Mesenchymal stem cell (in vitro differentiated cells and primary cell): ENCODE measurements around the gene MED12L.

ENCODE experiments used
- DNase-seq: peaks from one replicate; pipeline ENCODE4 v3.0.0-alpha.2; 2013
- H2AFZ ChIP-seq: one replicate; pipeline ENCODE4 v1.6.1; 2013; ENCODE audit warnings: low read depth, mild to moderate bottlenecking, control low read depth, inconsistent platforms, low read length, moderate library complexity
- H2AK5ac ChIP-seq: 2 replicates; pipeline ENCODE4 v1.6.1; 2013; ENCODE audit warnings: low read length, moderate library complexity, mild to moderate bottlenecking, inconsistent platforms; ENCODE audit not compliant: severe bottlenecking
- H2BK120ac ChIP-seq: one replicate; pipeline ENCODE4 v1.6.1; 2013; ENCODE audit warnings: low read depth, mild to moderate bottlenecking, inconsistent platforms, low read length, moderate library complexity
- H2BK12ac ChIP-seq, 2 experiments: one replicate each; pipeline ENCODE4 v1.6.1; 2013; ENCODE audit warnings: inconsistent platforms in 2 of 2, low read length in 2 of 2, mild to moderate bottlenecking in 2 of 2, moderate library complexity in 2 of 2, control low read depth in 1 of 2
- H2BK15ac ChIP-seq: one replicate; pipeline ENCODE4 v1.6.1; 2013; ENCODE audit warnings: mild to moderate bottlenecking, low read depth, inconsistent platforms; ENCODE audit not compliant: poor library complexity, severe bottlenecking
- H2BK5ac ChIP-seq: 2 replicates; pipeline ENCODE4 v1.6.1; 2013; ENCODE audit warnings: low read depth, mild to moderate bottlenecking, low read length, control low read depth, inconsistent platforms; ENCODE audit not compliant: poor library complexity, severe bottlenecking
- H3K14ac ChIP-seq, 2 experiments: one replicate each; pipeline ENCODE4 v1.6.1; 2013; ENCODE audit warnings: inconsistent platforms in 2 of 2, low read length in 2 of 2, control low read depth in 1 of 2, mild to moderate bottlenecking in 1 of 2, moderate library complexity in 1 of 2
- H3K18ac ChIP-seq, 2 experiments: one replicate each; pipeline ENCODE4 v1.6.1; 2013; ENCODE audit warnings: inconsistent platforms in 2 of 2, low read length in 2 of 2, control low read depth in 1 of 2, low read depth in 1 of 2, mild to moderate bottlenecking in 1 of 2
- H3K23ac ChIP-seq, 2 experiments: one replicate each; pipeline ENCODE4 v1.6.1; 2013; ENCODE audit warnings: inconsistent platforms in 2 of 2, low read length in 2 of 2, mild to moderate bottlenecking in 2 of 2, moderate library complexity in 2 of 2, control low read depth in 1 of 2
- H3K27ac ChIP-seq: 2 replicates; pipeline ENCODE4 v1.5.1; 2013; ENCODE audit warnings: mild to moderate bottlenecking, moderate library complexity, low read length, control low read depth, inconsistent platforms; ENCODE audit not compliant: poor library complexity, severe bottlenecking
- H3K27me3 ChIP-seq, 2 experiments: 2 replicates each; pipeline versions ENCODE4 v1.6.1 to v1.7.0; 2013; ENCODE audit warnings: low read length in 2 of 2, mild to moderate bottlenecking in 2 of 2, moderate library complexity in 2 of 2, control low read depth in 1 of 2, inconsistent platforms in 1 of 2; ENCODE audit not compliant: control insufficient read depth in 1 of 2, insufficient read depth in 1 of 2
- H3K36me3 ChIP-seq, 2 experiments: 2 replicates each; pipeline versions ENCODE4 v1.6.1 to v1.7.0; 2013; ENCODE audit warnings: low read length in 2 of 2, control low read depth in 1 of 2, inconsistent platforms in 1 of 2, low read depth in 1 of 2, mild to moderate bottlenecking in 1 of 2; ENCODE audit not compliant: insufficient read depth in 2 of 2, control insufficient read depth in 1 of 2
- H3K4ac ChIP-seq, 2 experiments: one replicate each; pipeline ENCODE4 v1.6.1; 2013; ENCODE audit warnings: inconsistent platforms in 2 of 2, low read length in 2 of 2, mild to moderate bottlenecking in 2 of 2, moderate library complexity in 2 of 2, control low read depth in 1 of 2, low read depth in 1 of 2
- H3K4me1 ChIP-seq: 2 replicates; pipeline ENCODE4 v1.6.1; 2013; ENCODE audit warnings: low read depth, low read length, control low read depth; ENCODE audit not compliant: control insufficient read depth, insufficient read depth
- H3K4me2 ChIP-seq: 2 replicates; pipeline ENCODE4 v1.6.1; 2013; ENCODE audit warnings: low read length, mild to moderate bottlenecking, inconsistent platforms; ENCODE audit not compliant: poor library complexity, severe bottlenecking
- H3K4me3 ChIP-seq, 2 experiments: 2 replicates each; pipeline versions ENCODE4 v1.5.1 to v1.7.0; 2013; ENCODE audit warnings: low read length in 2 of 2, mild to moderate bottlenecking in 2 of 2, control low read depth in 1 of 2, low read depth in 1 of 2; ENCODE audit not compliant: insufficient read depth in 1 of 2
- H3K79me1 ChIP-seq: replicated peaks from 2 replicates; pipeline ENCODE4 v1.6.1; 2013; ENCODE audit warnings: mild to moderate bottlenecking, control low read depth, low read length, inconsistent platforms; ENCODE audit not compliant: poor library complexity, severe bottlenecking
- H3K9ac ChIP-seq: 2 replicates; pipeline ENCODE4 v1.7.0; 2013; ENCODE audit warnings: mild to moderate bottlenecking, low read length, moderate library complexity
- H3K9me3 ChIP-seq: 2 replicates; pipeline ENCODE4 v1.7.0; 2013; ENCODE audit warnings: mild to moderate bottlenecking, low read length; ENCODE audit not compliant: control insufficient read depth
- H4K8ac ChIP-seq: one replicate; pipeline ENCODE4 v1.6.1; 2013; ENCODE audit warnings: inconsistent platforms, mild to moderate bottlenecking, low read length, moderate library complexity
- H4K91ac ChIP-seq: one replicate; pipeline ENCODE4 v1.6.1; 2013; ENCODE audit warnings: mild to moderate bottlenecking, low read length, inconsistent platforms
- WGBS: methylation state at CpG from one replicate; pipeline ENCODE4 v1.1.7; 2013; ENCODE audit warnings: mixed read lengths; 5-methylcytosine and 5-hydroxymethylcytosine counted together

MED12L gene

GRCh38 chr3:151226825-151227224 is 141.4 kb downstream of the MED12L start:
- Histone ChIP-seq H3K18ac (peak overlapping the region; percentile 34 to 72), H3K4me1 (peaks cover 7% of the 10 kb centered on the region), H3K27me3 (no peaks in the 10 kb centered on the region), H3K4me2 (no peak overlapping the region), H2BK15ac (no peak overlapping the region), H2AK5ac (no peak overlapping the region), H2BK120ac (peak overlapping the region; percentile 45), H3K9me3 (peaks cover 6% of the 10 kb centered on the region), H3K36me3 (no peaks in the 10 kb centered on the region), H3K79me1 (no peaks in the 10 kb centered on the region), H2BK5ac (no peak overlapping the region), H3K9ac (no peak overlapping the region), H4K91ac (peak overlapping the region; percentile 52), H3K4me3 (no peak overlapping the region), H3K23ac (no peak overlapping the region), H2BK12ac (peak overlapping the region; percentile 11 to 80), H3K14ac (no peak overlapping the region), H4K8ac (no peak overlapping the region), H2AFZ (no peak overlapping the region), H3K27ac (no peak overlapping the region), H3K4ac (peak overlapping the region; percentile 1 to 15)
- 92% methylated on average over 5 of the region's 5 CpGs for WGBS
- DNase-seq, result no peak

- Histone ChIP-seq H3K79me1 (no peaks in the 10 kb centered on the region), H4K8ac (peak overlapping the region; percentile 66), H2BK15ac (no peak overlapping the region), H3K4ac (peak overlapping the region in 1 of 2 experiments; percentile 14), H3K27ac (peak overlapping the region; percentile 4), H3K14ac (no peak overlapping the region), H3K9ac (peak overlapping the region; percentile 63), H2AFZ (no peak overlapping the region), H2BK12ac (peak overlapping the region in 1 of 2 experiments; percentile 11), H2BK5ac (no peak overlapping the region), H3K27me3 (no peaks in the 10 kb centered on the region), H3K4me3 (no peak overlapping the region), H3K4me2 (no peak overlapping the region), H4K91ac (peak overlapping the region; percentile 76), H3K9me3 (peaks cover 1% of the 10 kb centered on the region), H3K23ac (no peak overlapping the region), H2BK120ac (no peak overlapping the region), H2AK5ac (no peak overlapping the region), H3K4me1 (peaks cover 7% of the 10 kb centered on the region), H3K18ac (peak overlapping the region; percentile 17 to 44), H3K36me3 (no peaks in the 10 kb centered on the region)
- no peak for DNase-seq
- WGBS, result 80% methylated on average over 1 of the region's 6 CpGs
Observed at GRCh38 chr3:151227266-151227806, 141.9 kb downstream of the MED12L start.

DNA sequence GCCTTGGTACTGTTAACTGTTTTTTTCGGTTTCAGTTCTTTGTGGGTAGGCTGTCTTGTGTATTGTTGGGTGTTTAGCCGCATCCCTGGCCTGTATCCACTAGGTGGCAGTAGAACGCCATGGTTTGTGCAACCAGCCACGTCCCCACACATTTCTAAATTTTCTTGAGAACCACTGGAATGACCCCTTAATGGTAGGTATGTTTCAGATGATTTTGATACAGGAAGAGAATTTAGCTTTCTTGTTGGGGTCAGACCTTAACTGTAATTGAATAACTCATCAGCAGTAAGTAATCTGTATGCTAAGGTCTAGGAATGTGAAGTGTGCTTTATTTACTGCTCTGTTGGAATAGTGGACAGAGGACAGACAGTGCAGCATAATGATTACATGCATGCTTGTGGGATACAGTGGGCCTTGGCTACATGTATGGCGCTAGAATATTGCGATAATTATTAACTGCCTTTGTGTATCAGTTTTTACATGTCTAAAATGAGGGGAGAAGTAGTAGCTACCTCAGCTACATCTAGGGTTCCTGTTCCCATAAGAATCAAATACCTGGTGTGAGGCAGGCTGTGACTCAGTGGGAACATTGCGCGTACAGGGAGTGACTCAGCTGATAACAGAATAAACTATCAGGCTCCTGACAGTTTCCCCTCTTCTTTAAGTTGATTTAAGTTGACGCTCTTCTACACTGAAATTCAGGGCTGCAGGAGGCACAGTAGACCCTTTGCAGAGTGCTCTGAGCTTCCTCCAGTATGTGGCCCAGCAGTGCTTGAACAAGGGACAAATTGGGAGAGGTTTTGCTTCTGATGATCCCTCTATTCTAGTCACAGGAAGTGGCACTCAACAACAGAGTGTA is 142.6 kb downstream of the MED12L start:
- Histone ChIP-seq H3K4ac (peak overlapping the region in 1 of 2 experiments; percentile 42), H3K36me3 (no peaks in the 10 kb centered on the region), H3K14ac (no peak overlapping the region), H3K27ac (peak overlapping the region; percentile 65), H3K9me3 (no peaks in the 10 kb centered on the region), H2BK5ac (no peak overlapping the region), H3K4me1 (peaks cover 7% of the 10 kb centered on the region), H4K91ac (no peak overlapping the region), H3K4me2 (no peak overlapping the region), H3K79me1 (no peaks in the 10 kb centered on the region), H2AK5ac (no peak overlapping the region), H4K8ac (no peak overlapping the region), H2BK15ac (no peak overlapping the region), H2BK120ac (no peak overlapping the region), H3K27me3 (no peaks in the 10 kb centered on the region), H3K23ac (no peak overlapping the region), H3K18ac (peak overlapping the region; percentile 2 to 46), H3K4me3 (peak overlapping the region in 1 of 2 experiments; percentile 8), H2BK12ac (no peak overlapping the region), H2AFZ (no peak overlapping the region), H3K9ac (peak overlapping the region; percentile 63)
- WGBS, result 28% methylated on average over 5 of the region's 9 CpGs
- DNase-seq, result peak; percentile 90

GRCh38 chr3:151228666-151229040 is 143.2 kb downstream of the MED12L start:
- Histone ChIP-seq H4K91ac (no peak overlapping the region), H3K4ac (peak overlapping the region in 1 of 2 experiments; percentile 34), H3K79me1 (no peaks in the 10 kb centered on the region), H3K4me1 (peaks cover 7% of the 10 kb centered on the region), H3K14ac (no peak overlapping the region), H2BK5ac (no peak overlapping the region), H2AFZ (no peak overlapping the region), H4K8ac (no peak overlapping the region), H3K36me3 (no peaks in the 10 kb centered on the region), H2BK15ac (no peak overlapping the region), H2AK5ac (no peak overlapping the region), H3K27me3 (no peaks in the 10 kb centered on the region), H2BK12ac (no peak overlapping the region), H3K18ac (peak overlapping the region; percentile 2 to 46), H3K9me3 (no peaks in the 10 kb centered on the region), H2BK120ac (no peak overlapping the region), H3K23ac (no peak overlapping the region), H3K4me3 (peak overlapping the region in 1 of 2 experiments; percentile 8), H3K27ac (peak overlapping the region; percentile 65), H3K9ac (peak overlapping the region; percentile 63), H3K4me2 (no peak overlapping the region)
- peak; percentile 88 for DNase-seq
- 5% methylated on average over 1 of the region's 1 CpG for WGBS
